Measurements from ENCODE around the gene BCL11A.

The BCL11A gene

DNA sequence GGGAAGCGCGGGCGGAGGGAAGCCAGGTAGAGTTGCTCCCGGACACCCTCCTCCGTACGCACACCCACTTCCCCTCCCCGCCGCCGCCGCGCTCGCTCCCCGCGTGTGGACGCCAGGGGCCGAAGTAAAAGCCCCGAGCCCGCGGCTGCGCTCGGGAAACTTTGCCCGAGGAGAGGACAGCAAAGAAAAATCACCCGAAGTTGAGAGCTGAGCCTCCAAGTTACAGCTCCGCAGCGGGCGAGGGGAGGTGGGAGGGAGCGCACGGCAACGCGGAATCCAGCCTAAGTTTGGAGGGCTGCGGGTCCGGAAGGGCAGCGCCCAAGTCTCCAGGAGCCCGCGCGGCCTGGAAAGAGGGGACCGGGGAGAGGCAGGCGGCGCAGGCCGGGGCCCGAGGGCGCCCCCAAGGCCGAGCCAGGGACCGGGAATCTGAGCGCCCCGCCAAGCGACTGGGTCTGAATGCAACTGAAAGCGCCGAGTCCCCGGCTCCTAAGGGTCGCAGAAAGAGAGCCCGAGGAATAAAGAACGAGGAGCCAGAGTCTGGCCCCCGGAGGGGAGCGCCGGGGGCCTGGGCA, 706 bp upstream of the BCL11A start:
- peak overlapping the region; percentile 73 for H3K4me3 Mint-ChIP-seq
- peaks cover 52% of the 10 kb centered on the region for H3K4me1 Mint-ChIP-seq (ENCODE audit: low read depth)
- H3K9me3 Mint-ChIP-seq, result no peaks in the 10 kb centered on the region
- no peaks in the 10 kb centered on the region for H3K36me3 Mint-ChIP-seq (ENCODE audit: low read depth)
- no peak overlapping the region for H3K27ac Mint-ChIP-seq
- H3K27me3 Mint-ChIP-seq, result peaks cover 65% of the 10 kb centered on the region

GRCh38 chr2:60552851-60553494, 481 bp downstream of the BCL11A start:
- Mint-ChIP-seq H3K4me3 (peak overlapping the region; percentile 89), H3K27ac (no peak overlapping the region), H3K9me3 (no peaks in the 10 kb centered on the region), H3K36me3 (ENCODE audit: low read depth) (no peaks in the 10 kb centered on the region), H3K4me1 (ENCODE audit: low read depth) (peaks cover 60% of the 10 kb centered on the region), H3K27me3 (peaks cover 73% of the 10 kb centered on the region)

DNA sequence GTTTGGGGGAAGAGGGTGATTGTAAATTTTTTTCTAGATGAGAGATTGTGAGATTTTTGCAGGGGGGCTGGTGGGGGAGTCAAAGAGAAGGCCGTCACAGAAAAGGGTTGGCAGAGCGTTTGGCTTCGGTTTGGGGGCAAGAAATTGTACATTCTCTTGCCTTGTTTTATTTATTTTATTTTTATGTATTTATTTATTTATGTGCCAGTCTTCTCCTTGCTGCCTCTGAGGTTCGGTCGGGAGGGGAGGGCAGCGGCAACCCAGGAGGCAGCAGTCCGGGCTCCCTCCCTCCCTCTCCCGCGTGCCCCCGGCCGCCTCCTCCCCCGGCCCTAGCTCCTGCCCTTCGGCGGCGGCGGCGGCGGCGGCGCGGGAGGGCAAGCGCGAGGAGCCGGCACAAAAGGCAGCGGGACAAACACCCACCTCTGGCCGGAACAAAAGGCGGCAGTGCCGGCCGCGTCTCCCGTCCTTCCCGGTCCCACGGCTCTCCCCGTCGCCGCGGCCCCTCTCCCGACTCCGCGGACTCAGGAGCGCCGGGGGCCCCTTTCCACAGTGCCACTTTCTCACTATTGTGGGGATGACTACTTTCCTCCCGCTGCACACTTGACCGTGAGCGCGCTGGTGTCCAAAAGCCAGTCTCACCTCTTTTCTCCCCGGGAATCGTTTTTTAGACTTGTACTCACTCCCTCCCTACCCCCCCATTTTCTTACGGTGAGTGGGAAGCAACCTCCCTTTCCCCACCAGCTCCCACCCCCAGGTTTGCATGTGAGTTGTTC, 1.2 kb downstream of the BCL11A start:
- Mint-ChIP-seq H3K27me3 (peaks cover 73% of the 10 kb centered on the region), H3K4me1 (ENCODE audit: low read depth) (peaks cover 54% of the 10 kb centered on the region), H3K9me3 (no peaks in the 10 kb centered on the region), H3K4me3 (peak overlapping the region; percentile 89), H3K27ac (peak overlapping the region; percentile 61), H3K36me3 (ENCODE audit: low read depth) (no peaks in the 10 kb centered on the region)

- Mint-ChIP-seq H3K27ac (peak overlapping the region; percentile 61), H3K27me3 (peaks cover 76% of the 10 kb centered on the region), H3K36me3 (ENCODE audit: low read depth) (no peaks in the 10 kb centered on the region), H3K9me3 (no peaks in the 10 kb centered on the region), H3K4me1 (ENCODE audit: low read depth) (peaks cover 50% of the 10 kb centered on the region), H3K4me3 (peak overlapping the region; percentile 85)
Observed at GRCh38 chr2:60551240-60552077, 2.0 kb downstream of the BCL11A start.

- Mint-ChIP-seq H3K27me3 (peaks cover 76% of the 10 kb centered on the region), H3K9me3 (no peaks in the 10 kb centered on the region), H3K27ac (peak overlapping the region; percentile 52), H3K4me3 (peak overlapping the region; percentile 85), H3K36me3 (ENCODE audit: low read depth) (no peaks in the 10 kb centered on the region), H3K4me1 (ENCODE audit: low read depth) (peaks cover 54% of the 10 kb centered on the region)
Observed at GRCh38 chr2:60550984-60551239, 2.5 kb downstream of the BCL11A start.

DNA sequence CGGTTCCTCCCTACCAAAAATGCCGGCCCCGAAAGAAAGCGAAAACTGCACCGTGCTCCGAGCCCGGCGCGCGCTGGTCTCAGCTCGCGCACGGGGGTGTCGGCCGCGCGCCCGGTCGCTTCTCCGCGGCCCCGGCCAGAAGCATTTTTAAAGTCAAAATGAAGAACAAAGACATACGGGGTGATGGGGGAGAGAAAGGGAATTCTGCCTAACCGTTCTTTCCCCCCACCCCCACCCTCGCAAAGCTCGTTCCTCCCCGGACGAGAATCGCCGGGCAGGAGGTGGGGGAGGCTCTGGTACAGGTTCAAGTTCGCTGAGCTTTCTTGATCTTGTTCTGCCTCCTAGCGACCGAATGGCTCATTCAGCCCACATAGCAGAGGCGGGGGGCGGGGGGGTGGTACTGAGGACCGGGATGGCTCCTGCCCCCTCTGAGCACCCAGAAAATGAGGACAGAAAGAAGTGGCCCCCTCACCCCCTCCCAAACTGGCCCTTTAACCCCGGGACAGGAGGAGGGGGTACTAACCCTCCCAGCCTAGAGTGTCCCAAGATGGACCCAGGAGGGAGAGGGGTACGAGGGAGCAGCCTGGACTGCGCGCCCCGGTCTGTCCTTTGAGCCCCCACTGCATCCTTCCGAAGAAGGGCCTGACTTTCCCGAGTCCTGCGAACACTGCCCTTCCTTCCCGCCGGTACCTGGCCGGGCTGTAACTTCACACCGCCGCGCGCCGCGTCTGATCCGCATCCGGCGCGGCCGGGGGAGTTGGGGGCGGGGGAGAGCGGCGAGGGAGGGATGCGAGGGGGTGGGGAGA, 3.1 kb downstream of the BCL11A start:
- no peaks in the 10 kb centered on the region for H3K36me3 Mint-ChIP-seq (ENCODE audit: low read depth)
- H3K27me3 Mint-ChIP-seq, result peaks cover 76% of the 10 kb centered on the region
- H3K9me3 Mint-ChIP-seq, result no peaks in the 10 kb centered on the region
- peak overlapping the region; percentile 85 for H3K4me3 Mint-ChIP-seq
- H3K27ac Mint-ChIP-seq, result peak overlapping the region; percentile 45
- peaks cover 54% of the 10 kb centered on the region for H3K4me1 Mint-ChIP-seq (ENCODE audit: low read depth)

DNA sequence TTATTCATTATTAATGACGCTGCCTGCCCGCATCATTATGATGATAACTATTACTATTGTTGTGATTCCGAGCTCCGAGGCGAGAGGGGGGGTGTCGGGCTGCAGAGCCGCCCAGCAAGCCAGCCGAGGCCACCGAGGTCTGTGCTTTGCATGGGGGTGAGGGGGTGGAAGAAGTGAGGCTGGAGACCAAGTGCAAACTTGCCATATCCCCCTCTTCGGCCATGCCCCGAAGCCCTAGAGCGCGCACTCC, 3.6 kb downstream of the BCL11A start:
- Mint-ChIP-seq H3K27me3 (peaks cover 77% of the 10 kb centered on the region), H3K9me3 (no peaks in the 10 kb centered on the region), H3K27ac (peak overlapping the region; percentile 71), H3K36me3 (ENCODE audit: low read depth) (no peaks in the 10 kb centered on the region), H3K4me3 (peak overlapping the region; percentile 85), H3K4me1 (ENCODE audit: low read depth) (peaks cover 50% of the 10 kb centered on the region)

DNA sequence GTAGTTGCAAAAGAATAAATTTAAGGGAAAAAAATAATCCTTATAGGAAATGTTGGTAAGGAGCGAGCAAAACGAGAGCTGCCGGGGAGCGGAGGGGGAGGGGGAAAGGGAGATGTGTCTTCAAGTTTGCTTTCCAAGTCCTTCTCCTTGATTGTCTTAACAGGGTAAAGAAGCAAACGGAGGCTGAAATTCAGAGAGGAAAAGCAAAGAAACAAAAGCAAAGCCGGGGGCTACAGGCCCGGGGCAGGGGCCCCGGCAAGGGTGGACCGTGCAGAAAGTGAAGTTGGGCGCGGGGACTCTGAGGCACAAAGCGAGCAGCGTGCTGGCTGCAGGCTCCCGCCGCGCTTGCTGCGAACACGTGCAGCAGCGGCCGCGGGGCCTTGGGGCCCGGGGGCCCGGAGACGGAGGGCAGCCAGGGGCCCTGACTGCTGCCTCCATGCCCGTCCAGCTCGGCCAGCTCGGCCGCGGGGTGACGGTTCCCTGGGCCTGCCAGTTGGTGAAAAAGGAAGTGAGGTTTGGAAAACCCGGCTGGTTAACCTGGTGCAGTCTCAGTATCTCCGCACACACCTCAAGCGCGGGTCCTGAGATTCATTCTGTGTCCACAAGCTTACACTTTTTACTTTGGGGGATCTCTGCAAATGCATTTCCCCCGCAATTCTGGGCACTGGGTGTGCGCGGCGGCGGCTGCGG, 4.1 kb downstream of the BCL11A start:
- H3K4me1 Mint-ChIP-seq (ENCODE audit: low read depth), result peaks cover 55% of the 10 kb centered on the region
- H3K4me3 Mint-ChIP-seq, result peak overlapping the region; percentile 85
- H3K36me3 Mint-ChIP-seq (ENCODE audit: low read depth), result no peaks in the 10 kb centered on the region
- no peaks in the 10 kb centered on the region for H3K9me3 Mint-ChIP-seq
- peaks cover 78% of the 10 kb centered on the region for H3K27me3 Mint-ChIP-seq
- peak overlapping the region; percentile 71 for H3K27ac Mint-ChIP-seq

DNA sequence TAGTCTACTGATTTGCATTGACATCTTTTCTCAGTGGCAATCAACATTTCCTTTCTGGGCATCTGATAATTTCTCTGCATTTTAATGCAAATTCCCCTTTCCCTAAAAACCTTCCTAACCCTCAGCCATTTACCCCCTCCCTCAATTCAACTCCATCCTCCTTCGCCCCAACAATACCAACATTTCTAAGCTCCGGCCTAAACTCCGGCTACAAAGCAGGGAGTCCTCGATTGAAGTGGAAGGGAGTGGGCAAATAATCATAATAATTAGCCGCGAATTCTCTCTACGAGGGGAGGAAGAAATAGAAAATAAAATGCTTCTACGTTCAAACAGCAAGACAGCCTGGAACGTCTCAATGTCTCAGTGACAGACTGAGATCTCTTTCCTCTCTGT, 4.6 kb downstream of the BCL11A start:
- H3K9me3 Mint-ChIP-seq, result no peaks in the 10 kb centered on the region
- H3K27ac Mint-ChIP-seq, result peak overlapping the region; percentile 16
- H3K36me3 Mint-ChIP-seq (ENCODE audit: low read depth), result no peaks in the 10 kb centered on the region
- peaks cover 56% of the 10 kb centered on the region for H3K4me1 Mint-ChIP-seq (ENCODE audit: low read depth)
- peak overlapping the region; percentile 85 for H3K4me3 Mint-ChIP-seq
- peaks cover 82% of the 10 kb centered on the region for H3K27me3 Mint-ChIP-seq

- Mint-ChIP-seq H3K4me3 (peak overlapping the region; percentile 85), H3K9me3 (no peaks in the 10 kb centered on the region), H3K27ac (no peak overlapping the region), H3K36me3 (ENCODE audit: low read depth) (no peaks in the 10 kb centered on the region), H3K4me1 (ENCODE audit: low read depth) (peaks cover 58% of the 10 kb centered on the region), H3K27me3 (peaks cover 79% of the 10 kb centered on the region)
Observed at GRCh38 chr2:60548311-60548710, 5.1 kb downstream of the BCL11A start.

- H3K36me3 Mint-ChIP-seq (ENCODE audit: low read depth), result no peaks in the 10 kb centered on the region
- H3K4me1 Mint-ChIP-seq (ENCODE audit: low read depth), result peaks cover 60% of the 10 kb centered on the region
- H3K4me3 Mint-ChIP-seq, result peak overlapping the region; percentile 33
- no peak overlapping the region for H3K27ac Mint-ChIP-seq
- H3K9me3 Mint-ChIP-seq, result no peaks in the 10 kb centered on the region
- peaks cover 81% of the 10 kb centered on the region for H3K27me3 Mint-ChIP-seq
Observed at GRCh38 chr2:60547841-60548240, 5.6 kb downstream of the BCL11A start.

- Mint-ChIP-seq H3K4me1 (ENCODE audit: low read depth) (peaks cover 53% of the 10 kb centered on the region), H3K4me3 (no peak overlapping the region), H3K27ac (no peak overlapping the region)
Observed at GRCh38 chr2:60546756-60547420, 6.6 kb downstream of the BCL11A start.

GRCh38 chr2:60544954-60545560, 8.4 kb downstream of the BCL11A start:
- H3K4me3 Mint-ChIP-seq, result no peak overlapping the region
- no peaks in the 10 kb centered on the region for H3K36me3 Mint-ChIP-seq (ENCODE audit: low read depth)
- H3K27me3 Mint-ChIP-seq, result peaks cover 62% of the 10 kb centered on the region
- H3K9me3 Mint-ChIP-seq, result no peaks in the 10 kb centered on the region
- H3K27ac Mint-ChIP-seq, result no peak overlapping the region
- H3K4me1 Mint-ChIP-seq (ENCODE audit: low read depth), result peaks cover 40% of the 10 kb centered on the region

More at GRCh38 chr2:60546756-60547420, 6.6 kb downstream of the BCL11A start:
- Mint-ChIP-seq H3K9me3 (no peaks in the 10 kb centered on the region), H3K27me3 (peaks cover 74% of the 10 kb centered on the region), H3K36me3 (ENCODE audit: low read depth) (no peaks in the 10 kb centered on the region)

All from stimulated activated naive CD8-positive, alpha-beta T cell treated with anti-CD3 and anti-CD28 coated beads, Interleukin-15, Interleukin-2, amounts not matched to agents 100 ng/mL and 50 ng/mL, for 24 hours (primary cell).